Urinary bladder (tissue), 4 donors: ENCODE results near the gene POF1B. TPM values are rescaled to one million over a fixed set of nuclear protein-coding genes. Genes with fewer than 3 reads are reported as not detected.

Experiments used
- DNase-seq: peaks from one replicate; pipeline ENCODE4 v3.0.0-alpha.2; 2015; ENCODE audit errors: extremely low spot score
- H3K27ac ChIP-seq: one replicate; pipeline ENCODE4 v1.5.1; 2013; ENCODE audit warnings: low read depth, mild to moderate bottlenecking, moderate library complexity
- H3K36me3 ChIP-seq: one replicate; pipeline ENCODE4 v1.6.1; 2013; ENCODE audit warnings: mild to moderate bottlenecking, moderate library complexity; ENCODE audit not compliant: insufficient read depth
- H3K4me1 ChIP-seq: one replicate; pipeline ENCODE4 v1.6.1; 2013; ENCODE audit warnings: mild to moderate bottlenecking, moderate library complexity; ENCODE audit not compliant: insufficient read depth
- H3K4me3 ChIP-seq: one replicate; pipeline ENCODE4 v1.5.1; 2013; ENCODE audit warnings: low read depth, low read length
- WGBS: extraction: QIAGEN DNeasy Blood & Tissue Kit; methylation state at CpG from one replicate; pipeline ENCODE4 v1.1.7; 2013; 5-methylcytosine and 5-hydroxymethylcytosine counted together
- polyA plus RNA-seq: library from polyadenylated mRNA; stranded (reverse); fragments of 200-250 nt; gene quantifications from one replicate; pipeline ENCODE4 v1.2.3, GENCODE V29; 2013
- total RNA-seq: library from RNA; depleted of rRNA; stranded (reverse); fragments of >200 nt; gene quantifications from one replicate; pipeline ENCODE4 v1.2.3, GENCODE V29; 2014
- donor health status: healthy with polysubstance abuse.
- donor health status: healthy.

Gene POF1B, protein sequence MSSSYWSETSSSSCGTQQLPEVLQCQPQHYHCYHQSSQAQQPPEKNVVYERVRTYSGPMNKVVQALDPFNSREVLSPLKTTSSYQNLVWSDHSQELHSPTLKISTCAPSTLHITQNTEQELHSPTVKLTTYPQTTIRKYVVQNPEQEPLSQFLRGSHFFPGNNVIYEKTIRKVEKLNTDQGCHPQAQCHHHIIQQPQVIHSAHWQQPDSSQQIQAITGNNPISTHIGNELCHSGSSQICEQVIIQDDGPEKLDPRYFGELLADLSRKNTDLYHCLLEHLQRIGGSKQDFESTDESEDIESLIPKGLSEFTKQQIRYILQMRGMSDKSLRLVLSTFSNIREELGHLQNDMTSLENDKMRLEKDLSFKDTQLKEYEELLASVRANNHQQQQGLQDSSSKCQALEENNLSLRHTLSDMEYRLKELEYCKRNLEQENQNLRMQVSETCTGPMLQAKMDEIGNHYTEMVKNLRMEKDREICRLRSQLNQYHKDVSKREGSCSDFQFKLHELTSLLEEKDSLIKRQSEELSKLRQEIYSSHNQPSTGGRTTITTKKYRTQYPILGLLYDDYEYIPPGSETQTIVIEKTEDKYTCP
- 23.4 TPM for total RNA-seq
- polyA plus RNA-seq, result 2.2 TPM

DNA sequence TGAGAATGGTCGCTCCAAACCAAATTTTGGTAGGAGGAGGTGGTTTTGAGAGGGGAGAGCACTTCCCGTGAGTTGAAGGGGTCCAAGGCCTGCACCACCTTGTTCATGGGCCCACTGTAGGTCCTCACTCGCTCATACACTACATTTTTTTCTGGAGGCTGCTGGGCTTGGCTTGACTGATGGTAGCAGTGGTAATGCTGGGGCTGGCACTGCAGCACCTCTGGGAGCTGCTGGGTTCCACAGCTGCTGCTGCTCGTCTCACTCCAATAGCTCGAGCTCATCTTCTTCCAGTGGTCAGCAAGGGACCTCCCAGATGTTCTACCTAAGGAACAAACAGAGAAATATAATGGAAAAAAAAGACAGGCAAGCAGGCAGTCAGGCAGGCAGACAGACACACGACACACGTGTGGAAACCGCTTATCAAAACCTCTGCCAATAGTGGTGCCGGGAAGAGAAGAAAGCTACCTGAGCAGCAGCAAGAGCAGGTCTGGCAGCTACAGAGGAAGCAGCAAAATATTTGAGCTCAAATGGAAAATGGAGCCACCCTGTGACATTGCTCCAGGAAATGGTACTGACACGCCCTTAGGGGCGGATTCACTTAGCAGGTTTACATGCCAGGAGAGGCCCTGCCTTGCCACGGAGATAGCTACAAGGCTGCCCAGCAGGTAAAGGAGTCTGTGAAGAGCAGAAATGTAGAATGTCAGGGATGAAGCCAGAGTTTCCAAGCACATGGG is at the start of gene POF1B:
Gene POF1B, minus strand, starts transcription at position 492 of the 734 bp plus-strand sequence. Its CDS starts 211 bp downstream, at position 281.
- no peak for DNase-seq
- no peak within 1 kb of the TSS for H3K27ac ChIP-seq
- H3K4me3 ChIP-seq, result peak within 1 kb of the TSS; percentile 8
- WGBS, result 70% methylated on average over 12 of the region's 12 CpGs
- H3K36me3 ChIP-seq, result no peaks in the 10 kb centered on the region
- H3K4me1 ChIP-seq, result no peaks in the 10 kb centered on the region

DNA sequence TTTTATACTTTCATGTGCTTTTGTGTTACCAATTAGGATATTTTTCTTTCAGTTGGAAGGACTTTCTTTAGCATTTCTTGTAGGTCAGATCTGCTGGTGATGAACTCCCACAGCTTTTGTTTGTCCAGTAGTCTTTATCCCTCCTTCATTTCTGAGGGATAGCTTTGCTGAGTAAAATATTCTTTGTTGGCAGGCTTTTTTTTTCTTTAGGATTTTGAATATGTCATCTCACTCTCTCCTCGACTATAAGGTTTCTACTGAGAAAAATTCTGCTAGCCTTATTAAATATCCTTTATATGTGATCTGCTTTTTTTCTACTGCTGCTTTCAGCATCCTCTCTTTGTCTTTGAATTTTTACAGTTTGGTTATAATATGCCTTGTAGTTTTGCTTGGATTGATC is 49.6 kb upstream of the POF1B start:
- no peak overlapping the region for H3K27ac ChIP-seq
- no peak for DNase-seq
- no peaks in the 10 kb centered on the region for H3K4me1 ChIP-seq
- no peak overlapping the region for H3K4me3 ChIP-seq
- 87% methylated on average over 1 of the region's 1 CpG for WGBS
- H3K36me3 ChIP-seq, result no peaks in the 10 kb centered on the region

DNA sequence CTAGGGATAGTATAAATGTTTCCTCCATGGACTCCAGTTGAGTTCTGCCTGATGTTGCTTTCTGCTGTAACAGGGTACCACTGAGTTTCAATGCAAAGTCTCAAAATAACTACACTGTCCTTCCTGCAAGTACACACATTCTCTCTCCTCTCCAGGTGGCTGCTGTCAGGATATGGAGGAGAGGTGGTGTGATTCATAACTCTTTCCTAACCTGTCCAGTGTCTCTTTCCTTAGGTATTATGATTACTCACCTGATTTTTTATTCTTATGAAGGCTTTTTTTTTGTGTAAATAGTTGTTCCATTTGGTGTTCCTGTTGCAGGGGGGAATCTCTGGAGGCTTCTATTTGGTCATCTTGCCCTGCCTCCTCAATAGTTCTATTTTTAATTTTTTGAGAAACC is 39.8 kb upstream of the POF1B start:
- H3K36me3 ChIP-seq, result no peaks in the 10 kb centered on the region
- DNase-seq, result no peak
- H3K4me3 ChIP-seq, result no peak overlapping the region
- no peak overlapping the region for H3K27ac ChIP-seq
- no peaks in the 10 kb centered on the region for H3K4me1 ChIP-seq

DNA sequence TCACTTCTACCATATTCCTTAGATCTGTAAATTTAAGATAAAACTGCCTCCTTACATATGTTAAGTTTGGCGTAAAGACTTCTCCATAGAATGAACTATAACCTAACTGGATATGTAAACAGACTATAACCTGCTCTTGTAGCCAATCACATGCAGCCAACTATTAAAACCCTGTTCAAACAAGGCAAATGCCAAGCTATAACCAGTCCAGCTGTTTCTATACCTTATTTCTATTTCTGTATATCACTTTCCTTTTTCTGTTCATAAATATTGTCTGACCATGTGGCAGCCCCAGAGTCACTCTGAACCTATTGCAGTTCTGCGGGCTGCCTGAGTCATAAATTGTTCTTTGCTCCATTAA is 12.4 kb upstream of the POF1B start:
- WGBS, result 53% methylated on average over 2 of the region's 2 CpGs
- no peak overlapping the region for H3K4me3 ChIP-seq
- H3K27ac ChIP-seq, result no peak overlapping the region
- no peaks in the 10 kb centered on the region for H3K36me3 ChIP-seq
- DNase-seq, result no peak
- no peaks in the 10 kb centered on the region for H3K4me1 ChIP-seq

DNA sequence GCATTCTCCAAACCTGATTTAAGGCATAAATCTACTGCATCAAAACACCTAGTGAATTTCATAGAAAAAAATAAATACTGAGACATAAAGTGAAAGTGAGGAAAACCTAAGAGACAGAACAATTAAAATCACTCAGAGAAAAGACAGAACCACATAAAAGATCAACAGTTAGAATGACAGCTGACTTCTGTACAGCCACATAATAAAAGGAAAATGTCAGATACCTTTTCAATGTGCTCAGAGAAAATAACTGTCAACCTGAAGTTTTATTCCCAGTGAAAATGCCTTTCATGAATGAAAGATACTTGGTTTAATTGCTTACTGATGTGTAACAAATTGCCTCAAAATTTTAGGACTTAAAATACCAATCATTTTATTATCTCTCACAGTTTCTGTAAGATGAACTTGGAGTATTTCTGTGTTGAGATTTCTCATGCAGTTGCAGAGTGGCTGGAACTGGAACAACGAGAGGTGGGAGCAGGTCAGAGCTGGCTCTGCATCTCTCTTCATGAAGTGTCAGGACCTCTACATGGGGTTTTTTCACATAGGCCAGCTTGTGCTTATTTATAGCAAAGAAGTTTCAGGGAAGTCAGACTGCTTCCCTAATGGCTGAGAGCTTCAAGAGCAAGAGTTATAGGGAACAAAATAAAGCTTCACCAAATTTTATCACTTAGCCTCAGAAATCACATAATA is 11.9 kb upstream of the POF1B start:
- Histone ChIP-seq H3K36me3 (no peaks in the 10 kb centered on the region), H3K4me3 (no peak overlapping the region), H3K4me1 (no peaks in the 10 kb centered on the region), H3K27ac (no peak overlapping the region)
- 17% methylated on average over 1 of the region's 1 CpG for WGBS
- DNase-seq, result no peak

DNA sequence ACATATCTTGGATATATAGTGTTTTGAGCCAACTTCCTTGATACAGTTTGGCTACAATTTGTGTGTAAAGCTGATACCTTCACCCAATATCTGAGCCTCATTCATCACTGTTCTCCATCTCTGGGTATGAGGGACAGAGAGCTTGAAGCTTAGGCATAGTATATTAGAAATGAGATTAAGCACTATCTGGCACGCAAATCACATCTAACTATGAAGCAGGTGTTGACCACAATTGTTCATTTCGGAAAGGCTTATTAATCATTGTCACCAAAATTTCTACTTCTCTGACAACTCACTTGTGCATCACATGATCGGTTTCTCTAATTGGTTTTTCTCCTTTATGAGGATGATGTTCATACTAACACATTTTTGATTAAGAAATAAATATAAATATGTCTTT is 2.1 kb upstream of the POF1B start:
- H3K4me3 ChIP-seq, result no peak overlapping the region
- H3K36me3 ChIP-seq, result no peaks in the 10 kb centered on the region
- DNase-seq, result no peak
- 83% methylated on average over 3 of the region's 3 CpGs for WGBS
- no peak overlapping the region for H3K27ac ChIP-seq
- H3K4me1 ChIP-seq, result no peaks in the 10 kb centered on the region

DNA sequence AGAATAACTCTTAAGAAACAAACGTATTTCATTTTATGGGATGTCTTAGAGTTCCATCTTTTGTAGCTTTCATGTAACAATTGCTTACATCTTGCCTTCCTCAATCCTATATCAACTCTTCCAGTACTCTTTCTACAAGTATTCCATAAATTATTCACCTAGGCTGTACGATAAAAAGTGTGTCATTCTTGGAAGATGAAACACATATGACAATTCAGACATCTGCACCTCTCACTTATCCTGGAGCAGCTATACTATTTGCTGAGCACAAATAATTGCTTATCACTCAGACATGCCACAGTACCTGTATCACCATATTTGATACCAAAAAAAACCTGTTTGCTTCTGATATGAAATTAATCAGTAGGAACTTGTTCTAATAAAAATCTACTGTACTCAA is 1.0 kb downstream of the POF1B start:
- no peak for DNase-seq
- 65% methylated on average over 2 of the region's 2 CpGs for WGBS
- Histone ChIP-seq H3K4me3 (no peak overlapping the region), H3K36me3 (no peaks in the 10 kb centered on the region), H3K4me1 (no peaks in the 10 kb centered on the region), H3K27ac (no peak overlapping the region)

DNA sequence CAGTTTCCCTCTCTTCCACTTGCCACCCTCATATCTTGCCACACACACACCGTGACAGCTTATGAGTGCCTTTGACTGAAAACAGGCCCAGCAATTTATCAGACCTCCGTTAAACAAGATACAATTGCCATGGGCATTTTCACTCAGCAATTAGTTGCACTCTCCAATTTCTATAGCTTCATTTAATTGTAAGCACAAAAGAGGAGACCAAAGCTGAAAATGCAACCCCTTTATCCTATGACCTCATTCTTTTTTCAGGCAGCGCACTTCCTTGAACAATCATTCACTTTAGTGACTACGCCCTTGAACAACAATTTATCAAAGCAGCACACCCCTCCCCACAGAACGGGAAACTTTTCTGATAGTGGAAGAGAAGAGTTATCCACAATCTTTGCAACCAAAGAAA is 4.1 kb downstream of the POF1B start:
- no peak for DNase-seq
- Histone ChIP-seq H3K27ac (peak overlapping the region; percentile 50), H3K4me3 (no peak overlapping the region), H3K36me3 (no peaks in the 10 kb centered on the region), H3K4me1 (no peaks in the 10 kb centered on the region)
- WGBS, result 35% methylated on average over 5 of the region's 5 CpGs

DNA sequence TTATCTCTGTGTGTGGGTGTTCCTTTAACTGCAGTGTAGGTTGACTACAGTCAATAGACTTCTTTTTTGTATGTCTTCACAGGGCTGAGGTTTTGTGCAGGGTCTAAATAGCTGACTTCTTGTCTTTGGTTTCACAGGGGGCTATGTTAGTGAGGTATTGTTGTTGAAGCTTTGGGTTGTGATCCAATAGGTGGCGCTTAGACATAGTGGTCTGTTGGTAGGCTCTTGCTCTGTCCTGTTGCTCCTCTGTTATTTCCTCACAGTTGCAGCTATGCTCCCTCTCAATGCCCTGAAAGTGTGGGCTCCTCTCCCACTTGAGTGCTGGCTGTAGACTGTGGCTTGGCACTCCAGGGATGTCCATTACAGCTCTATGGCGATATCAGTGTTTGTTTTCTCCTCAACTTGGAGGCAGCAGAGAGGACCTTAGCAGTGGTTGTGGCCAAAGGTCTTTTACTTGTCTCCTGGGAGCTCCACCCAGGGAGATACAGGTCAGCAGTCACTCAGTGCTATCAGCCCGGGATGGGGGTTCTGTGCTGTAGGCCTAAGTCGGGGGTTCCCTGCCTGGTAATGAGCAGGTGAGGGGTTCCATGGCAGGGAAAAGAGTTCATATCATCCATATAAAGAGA is 14.0 kb downstream of the POF1B start:
- H3K4me1 ChIP-seq, result no peaks in the 10 kb centered on the region
- 73% methylated on average over 4 of the region's 4 CpGs for WGBS
- DNase-seq, result no peak

DNA sequence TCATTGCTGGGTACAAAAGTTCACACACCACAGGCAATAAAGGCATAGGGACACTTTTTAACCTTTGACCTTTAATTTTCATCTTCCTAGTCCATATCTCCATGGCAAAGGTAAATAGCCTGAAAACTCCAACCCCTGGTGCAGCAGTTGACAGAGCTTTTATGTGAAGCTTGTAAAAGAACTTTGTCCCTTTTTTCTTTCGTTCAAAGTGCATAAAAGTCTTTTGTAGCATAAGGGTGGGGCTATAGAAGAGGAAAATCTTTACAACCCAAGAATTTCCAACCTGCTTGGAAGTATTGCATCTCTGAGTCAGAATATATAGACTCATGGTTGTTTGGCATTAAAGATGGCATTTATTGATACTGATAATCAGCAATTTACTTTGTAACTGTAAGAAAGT is 20.4 kb downstream of the POF1B start:
- WGBS, result 25% methylated on average over 1 of the region's 1 CpG

More for the DNA sequence above, 14.0 kb downstream of the POF1B start:
- Histone ChIP-seq H3K36me3 (no peaks in the 10 kb centered on the region), H3K27ac (no peak overlapping the region), H3K4me3 (no peak overlapping the region)

DNA sequence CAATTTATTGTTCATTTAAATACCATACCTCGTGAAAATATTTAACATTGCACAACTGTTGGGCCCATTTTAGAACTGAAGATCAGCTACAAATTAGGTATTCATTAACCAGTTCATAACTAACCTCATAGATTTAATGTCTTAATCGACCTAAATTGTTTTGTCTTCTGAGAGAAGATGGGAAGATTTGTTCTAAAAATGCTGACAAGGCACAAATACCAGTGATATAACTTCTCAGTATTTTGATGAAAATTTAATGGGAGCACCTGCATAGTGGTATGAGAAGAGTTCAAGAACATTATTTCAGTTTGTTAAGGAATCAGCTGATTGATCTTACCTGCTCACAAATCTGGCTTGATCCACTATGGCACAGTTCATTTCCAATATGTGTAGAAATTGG is 33.9 kb downstream of the POF1B start:
- DNase-seq, result no peak
- H3K27ac ChIP-seq, result no peak overlapping the region
- 72% methylated on average over 2 of the region's 2 CpGs for WGBS

More for the DNA sequence above, 20.4 kb downstream of the POF1B start:
- H3K36me3 ChIP-seq, result no peaks in the 10 kb centered on the region
- H3K4me3 ChIP-seq, result no peak overlapping the region
- no peak for DNase-seq
- H3K27ac ChIP-seq, result no peak overlapping the region
- H3K4me1 ChIP-seq, result no peaks in the 10 kb centered on the region

DNA sequence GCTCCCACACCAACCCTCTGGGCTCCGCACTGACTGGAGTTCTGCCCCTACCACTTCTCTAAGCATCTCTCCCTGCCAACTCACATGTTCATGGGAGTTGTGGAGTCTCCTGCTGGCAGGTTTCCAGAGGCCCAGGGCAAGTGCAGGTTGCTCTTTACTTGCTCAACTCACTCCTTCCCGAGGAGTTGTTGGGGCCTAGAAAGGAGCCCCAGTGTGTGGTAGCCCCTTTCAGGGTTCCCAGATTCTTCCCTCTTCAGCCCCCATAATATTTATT is 52.5 kb downstream of the POF1B start:
- DNase-seq, result no peak
- Histone ChIP-seq H3K27ac (no peak overlapping the region), H3K4me1 (no peaks in the 10 kb centered on the region), H3K36me3 (no peaks in the 10 kb centered on the region), H3K4me3 (no peak overlapping the region)
- 86% methylated on average over 2 of the region's 2 CpGs for WGBS

More for the DNA sequence above, 33.9 kb downstream of the POF1B start:
- Histone ChIP-seq H3K36me3 (no peaks in the 10 kb centered on the region), H3K4me1 (no peaks in the 10 kb centered on the region), H3K4me3 (no peak overlapping the region)

DNA sequence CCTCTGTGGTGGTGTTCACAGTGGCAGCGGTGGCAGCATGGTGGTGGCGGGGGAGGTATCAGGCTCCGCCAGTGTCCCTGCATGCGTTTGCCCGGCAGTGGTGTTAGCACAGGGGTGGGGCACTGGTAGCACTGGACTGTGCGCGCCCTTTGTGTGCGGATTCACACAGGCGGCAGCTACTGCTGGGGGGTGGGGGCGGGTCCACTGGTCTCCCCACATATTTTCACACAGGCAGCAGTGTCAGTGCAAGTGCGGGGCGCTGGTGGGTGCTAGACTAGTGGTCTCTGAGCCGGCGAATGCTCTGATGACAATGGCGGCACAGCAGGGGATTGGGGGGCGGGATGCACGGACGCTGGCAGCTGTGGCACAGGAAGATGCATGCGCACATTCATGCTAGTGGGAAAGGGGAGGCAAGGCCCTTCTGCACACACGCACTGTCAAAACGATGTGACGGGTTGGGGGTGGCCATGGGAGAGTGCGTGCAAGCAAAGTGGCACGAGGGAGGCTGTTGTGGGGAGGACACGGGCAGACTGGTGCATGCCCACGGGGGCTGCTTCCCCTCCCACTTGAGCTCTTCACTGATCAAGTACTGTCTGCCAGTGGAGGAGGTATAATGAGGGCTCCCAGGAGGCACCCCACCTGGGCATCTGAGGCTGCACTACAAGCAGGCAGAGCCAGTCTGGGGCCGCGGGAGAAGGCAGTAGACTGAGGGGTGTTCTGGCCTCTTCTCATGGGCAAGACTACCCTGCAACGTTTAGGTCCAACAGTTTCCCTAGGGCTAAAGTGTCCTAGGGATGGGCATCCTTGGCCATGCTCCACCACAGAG is 53.0 kb downstream of the POF1B start:
- no peak for DNase-seq
- H3K36me3 ChIP-seq, result no peaks in the 10 kb centered on the region
- 97% methylated on average over 29 of the region's 29 CpGs for WGBS
- H3K4me3 ChIP-seq, result no peak overlapping the region
- H3K4me1 ChIP-seq, result no peaks in the 10 kb centered on the region
- no peak overlapping the region for H3K27ac ChIP-seq
